Measurements from ENCODE around the gene SULT1C4. TPM values are rescaled to one million over a fixed set of nuclear protein-coding genes. Genes with fewer than 3 reads are reported as not detected.
"Not testable (repeated sequence)": the region's sequence is repeated elsewhere in the genome, so short reads cannot be mapped to it uniquely, and the experiment has no call there.

Gene SULT1C4
- total RNA-seq, 1 experiment from 2014 or later, result 4.3 TPM

DNA sequence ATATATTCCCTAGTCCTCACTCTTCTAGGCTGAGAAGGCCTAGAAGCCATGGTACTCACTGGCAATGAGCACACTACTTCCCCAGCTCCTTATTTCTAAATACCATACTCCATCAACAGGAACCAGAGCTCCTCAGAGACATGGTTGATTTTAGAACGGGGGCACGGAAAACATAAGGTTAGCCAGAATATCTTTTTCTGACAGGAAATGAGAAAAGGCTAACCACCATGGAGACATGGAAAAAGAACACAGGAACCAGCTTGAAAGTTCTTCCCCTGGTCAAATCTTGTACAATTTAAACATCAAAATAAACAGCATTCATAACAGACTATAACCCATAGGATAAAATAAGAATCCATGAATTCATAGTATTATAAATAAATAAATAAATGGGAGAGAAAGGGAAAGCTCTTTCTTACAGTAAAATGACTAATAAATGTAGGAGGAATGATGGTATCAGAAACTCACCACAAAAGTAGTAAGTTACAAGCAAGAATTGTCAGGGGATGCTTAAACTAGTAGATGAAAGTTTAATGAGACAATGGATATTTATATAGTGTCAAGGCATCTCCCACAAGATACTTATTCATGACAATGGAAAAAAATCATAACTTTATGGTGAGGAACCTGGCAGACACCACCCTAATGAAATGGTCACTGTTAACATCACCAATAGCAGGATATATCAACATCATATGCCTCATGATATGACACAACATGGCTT lies 50.7 kb downstream of the SULT1C4 start:
- Mint-ChIP-seq H3K4me3 (no peak overlapping the region), H3K27ac (no peak overlapping the region), H3K36me3 (0 out of 2 replicates have a peak, but pooled peaks cover 2% of the 10 kb centered on the region), H3K4me1 (peaks cover 4% of the 10 kb centered on the region), H3K9me3 (peaks cover 37% of the 10 kb centered on the region), H3K27me3 (ENCODE audit: low read depth) (no peaks in the 10 kb centered on the region; the same call in 1 of the 2 replicates)
- ChIA-PET CTCF (interaction anchor here (1.5 kb wide), 1 partner anchor 259 kb away, joined by 3 read pairs; no protein-coding TSS in a partner anchor), POLR2A (no interaction called here)
- ATAC-seq (no peak), DNase-seq (ENCODE audit: low spot score) (no peak)
- TF ChIP-seq NR1H2 (CRISPR knock-in tag; IDR thresholded peaks at IDR 0.05) (no peak), CBFB (CRISPR knock-in tag; IDR thresholded peaks at IDR 0.05; ENCODE audit: low read depth) (no peak), ETV6 (CRISPR knock-in tag; IDR thresholded peaks at IDR 0.05) (no peak), JAZF1 (CRISPR knock-in tag; IDR thresholded peaks at IDR 0.05) (no peak), ARID4B (CRISPR knock-in tag; IDR thresholded peaks at IDR 0.05; ENCODE audit: borderline replicate concordance) (no peak), ZNF263 (CRISPR knock-in tag; IDR thresholded peaks at IDR 0.05; ENCODE audit: low read depth) (no peak), JUN (CRISPR knock-in tag; IDR thresholded peaks at IDR 0.05) (no peak), E2F1 (CRISPR knock-in tag; IDR thresholded peaks at IDR 0.05) (no peak), FOXJ3 (CRISPR knock-in tag; IDR thresholded peaks at IDR 0.05; ENCODE audit: borderline replicate concordance) (no peak), SOX15 (CRISPR knock-in tag; IDR thresholded peaks at IDR 0.05) (no peak), CREB1 (CRISPR knock-in tag; IDR thresholded peaks at IDR 0.05) (no peak), ZBTB43 (CRISPR knock-in tag; IDR thresholded peaks at IDR 0.05) (no peak), ZNF317 (CRISPR knock-in tag; IDR thresholded peaks at IDR 0.05; ENCODE audit: borderline replicate concordance, low read depth) (no peak), HMGA2 (CRISPR knock-in tag; IDR thresholded peaks at IDR 0.05) (no peak), RELA (CRISPR knock-in tag; IDR thresholded peaks at IDR 0.05; ENCODE audit: borderline replicate concordance) (no peak), MYBL2 (CRISPR knock-in tag; IDR thresholded peaks at IDR 0.05) (no peak)
- TF ChIP-seq, protein P1, sequence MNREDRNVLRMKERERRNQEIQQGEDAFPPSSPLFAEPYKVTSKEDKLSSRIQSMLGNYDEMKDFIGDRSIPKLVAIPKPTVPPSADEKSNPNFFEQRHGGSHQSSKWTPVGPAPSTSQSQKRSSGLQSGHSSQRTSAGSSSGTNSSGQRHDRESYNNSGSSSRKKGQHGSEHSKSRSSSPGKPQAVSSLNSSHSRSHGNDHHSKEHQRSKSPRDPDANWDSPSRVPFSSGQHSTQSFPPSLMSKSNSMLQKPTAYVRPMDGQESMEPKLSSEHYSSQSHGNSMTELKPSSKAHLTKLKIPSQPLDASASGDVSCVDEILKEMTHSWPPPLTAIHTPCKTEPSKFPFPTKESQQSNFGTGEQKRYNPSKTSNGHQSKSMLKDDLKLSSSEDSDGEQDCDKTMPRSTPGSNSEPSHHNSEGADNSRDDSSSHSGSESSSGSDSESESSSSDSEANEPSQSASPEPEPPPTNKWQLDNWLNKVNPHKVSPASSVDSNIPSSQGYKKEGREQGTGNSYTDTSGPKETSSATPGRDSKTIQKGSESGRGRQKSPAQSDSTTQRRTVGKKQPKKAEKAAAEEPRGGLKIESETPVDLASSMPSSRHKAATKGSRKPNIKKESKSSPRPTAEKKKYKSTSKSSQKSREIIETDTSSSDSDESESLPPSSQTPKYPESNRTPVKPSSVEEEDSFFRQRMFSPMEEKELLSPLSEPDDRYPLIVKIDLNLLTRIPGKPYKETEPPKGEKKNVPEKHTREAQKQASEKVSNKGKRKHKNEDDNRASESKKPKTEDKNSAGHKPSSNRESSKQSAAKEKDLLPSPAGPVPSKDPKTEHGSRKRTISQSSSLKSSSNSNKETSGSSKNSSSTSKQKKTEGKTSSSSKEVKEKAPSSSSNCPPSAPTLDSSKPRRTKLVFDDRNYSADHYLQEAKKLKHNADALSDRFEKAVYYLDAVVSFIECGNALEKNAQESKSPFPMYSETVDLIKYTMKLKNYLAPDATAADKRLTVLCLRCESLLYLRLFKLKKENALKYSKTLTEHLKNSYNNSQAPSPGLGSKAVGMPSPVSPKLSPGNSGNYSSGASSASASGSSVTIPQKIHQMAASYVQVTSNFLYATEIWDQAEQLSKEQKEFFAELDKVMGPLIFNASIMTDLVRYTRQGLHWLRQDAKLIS (CRISPR knock-in tag; IDR thresholded peaks at IDR 0.05; ENCODE audit: borderline replicate concordance), result no peak
- TF ChIP-seq, protein P2, sequence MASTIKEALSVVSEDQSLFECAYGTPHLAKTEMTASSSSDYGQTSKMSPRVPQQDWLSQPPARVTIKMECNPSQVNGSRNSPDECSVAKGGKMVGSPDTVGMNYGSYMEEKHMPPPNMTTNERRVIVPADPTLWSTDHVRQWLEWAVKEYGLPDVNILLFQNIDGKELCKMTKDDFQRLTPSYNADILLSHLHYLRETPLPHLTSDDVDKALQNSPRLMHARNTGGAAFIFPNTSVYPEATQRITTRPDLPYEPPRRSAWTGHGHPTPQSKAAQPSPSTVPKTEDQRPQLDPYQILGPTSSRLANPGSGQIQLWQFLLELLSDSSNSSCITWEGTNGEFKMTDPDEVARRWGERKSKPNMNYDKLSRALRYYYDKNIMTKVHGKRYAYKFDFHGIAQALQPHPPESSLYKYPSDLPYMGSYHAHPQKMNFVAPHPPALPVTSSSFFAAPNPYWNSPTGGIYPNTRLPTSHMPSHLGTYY (CRISPR knock-in tag; IDR thresholded peaks at IDR 0.05), result no peak

DNA sequence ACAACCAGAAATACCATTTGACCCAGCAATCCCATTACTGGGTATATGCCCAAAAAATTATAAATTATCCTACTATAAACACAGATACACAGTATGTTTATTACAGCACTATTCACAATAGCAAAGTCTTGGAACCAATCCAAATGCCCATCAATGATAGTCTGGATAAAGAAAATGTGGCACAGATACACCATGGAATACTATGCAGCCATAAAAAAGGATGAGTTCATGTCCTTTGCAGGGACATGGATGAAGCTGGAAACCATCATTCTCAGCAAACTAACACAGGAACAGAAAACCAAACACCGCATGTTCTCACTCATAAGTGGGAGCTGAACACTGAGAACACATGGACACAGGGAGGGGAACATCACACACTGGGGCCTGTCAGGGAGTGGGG lies 57.8 kb downstream of the SULT1C4 start:
- peaks cover 31% of the 10 kb centered on the region for H3K9me3 Mint-ChIP-seq
- H3K4me1 Mint-ChIP-seq; ATAC-seq; DNase-seq (ENCODE audit: low spot score); H3K27me3 Mint-ChIP-seq (ENCODE audit: low read depth); CTCF ChIA-PET; POLR2A ChIA-PET; H3K27ac Mint-ChIP-seq; H3K4me3 Mint-ChIP-seq; H3K36me3 Mint-ChIP-seq: not testable (repeated sequence)

All from WTC11 (cell line).